ENCODE data around the gene TBXA2R. TPM values are rescaled to one million over a fixed set of nuclear protein-coding genes. Genes with fewer than 3 reads are reported as not detected.
A peak's percentile ranks its signal among the peaks of the same experiment; 100 is the strongest.

Gene TBXA2R
- total and polyA plus RNA-seq, 2 experiments from 2014 or later: 0.42 to 0.73 TPM

GRCh38 chr19:3642987-3643673, 36.5 kb upstream of the TBXA2R start:
- H3K9me3 Mint-ChIP-seq: no peaks in the 10 kb centered on the region
- no peak overlapping the region for H2AFZ ChIP-seq
- no peaks in the 10 kb centered on the region for H3F3A ChIP-seq (replicated peaks; ENCODE audit: low read depth)
- no peaks in the 10 kb centered on the region; the same call in 1 of the 2 replicates for H3K36me3 ChIP-seq (ENCODE audit: insufficient read depth)
- no peak overlapping the region for H3K4me2 ChIP-seq
- no peaks in the 10 kb centered on the region; the same call in 1 of the 2 replicates for H4K20me1 ChIP-seq (replicated peaks; ENCODE audit: insufficient read depth)
- no peaks in the 10 kb centered on the region for H3K4me1 Mint-ChIP-seq
- H3K9me2 ChIP-seq (ENCODE audit: insufficient read depth): no peaks in the 10 kb centered on the region
- H3K36me3 Mint-ChIP-seq (ENCODE audit: low read depth): peaks cover 13% of the 10 kb centered on the region
- ATAC-seq: peak; percentile 76
- H3K27ac ChIP-seq (ENCODE audit: low read depth): no peak overlapping the region
- H3K4me3 Mint-ChIP-seq: no peak overlapping the region
- H3K4me3 ChIP-seq: no peak overlapping the region
- H3K4me1 ChIP-seq (ENCODE audit: insufficient read depth): no peaks in the 10 kb centered on the region
- no peak for TF ChIP-seq CTCF (conservative IDR thresholded peaks at IDR 0.05; ENCODE audit: low read depth in 2 of 2)
- TF ChIP-seq JUNB (IDR thresholded peaks at IDR 0.05; ENCODE audit: unreplicated experiment): no peak
- TF ChIP-seq STAT1 (IDR thresholded peaks at IDR 0.05; ENCODE audit: unreplicated experiment): no peak
- TF ChIP-seq, protein P1, sequence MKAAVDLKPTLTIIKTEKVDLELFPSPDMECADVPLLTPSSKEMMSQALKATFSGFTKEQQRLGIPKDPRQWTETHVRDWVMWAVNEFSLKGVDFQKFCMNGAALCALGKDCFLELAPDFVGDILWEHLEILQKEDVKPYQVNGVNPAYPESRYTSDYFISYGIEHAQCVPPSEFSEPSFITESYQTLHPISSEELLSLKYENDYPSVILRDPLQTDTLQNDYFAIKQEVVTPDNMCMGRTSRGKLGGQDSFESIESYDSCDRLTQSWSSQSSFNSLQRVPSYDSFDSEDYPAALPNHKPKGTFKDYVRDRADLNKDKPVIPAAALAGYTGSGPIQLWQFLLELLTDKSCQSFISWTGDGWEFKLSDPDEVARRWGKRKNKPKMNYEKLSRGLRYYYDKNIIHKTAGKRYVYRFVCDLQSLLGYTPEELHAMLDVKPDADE (IDR thresholded peaks at IDR 0.05): no peak
- no peak for TF ChIP-seq NANOG (IDR thresholded peaks at IDR 0.05; ENCODE audit: borderline replicate concordance)
- H3K79me2 ChIP-seq (replicated peaks; ENCODE audit: insufficient read depth): no peaks in the 10 kb centered on the region
- no peak overlapping the region for H3K27ac Mint-ChIP-seq
- peaks cover 1% of the 10 kb centered on the region for H3K27me3 Mint-ChIP-seq (ENCODE audit: insufficient read depth, low read depth, poor library complexity)
- DNase-seq (ENCODE audit: low spot score): peak; percentile 58
- H3K27me3 ChIP-seq (ENCODE audit: insufficient read depth): no peaks in the 10 kb centered on the region

DNA sequence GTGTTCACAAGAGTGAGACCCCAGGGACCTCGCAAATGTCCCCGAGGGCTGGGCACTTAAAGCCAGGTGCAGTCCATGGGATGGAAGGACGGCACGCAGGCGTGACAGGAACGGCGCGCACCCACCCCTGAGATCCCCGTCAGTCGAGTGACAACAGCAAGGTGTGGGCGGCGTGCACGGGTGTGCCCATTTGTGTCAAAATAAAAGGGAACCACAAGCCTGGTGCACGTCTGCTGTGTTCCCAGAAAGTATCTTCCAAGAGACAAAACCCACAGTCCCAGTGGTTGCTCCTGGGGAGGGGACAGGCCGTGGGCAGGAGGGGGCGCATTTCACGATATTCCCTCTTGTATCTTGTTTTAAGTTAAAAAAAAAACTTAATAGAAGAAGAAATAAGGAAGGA, 35.6 kb upstream of the TBXA2R start:
- Histone ChIP-seq H4K20me1 (replicated peaks; ENCODE audit: insufficient read depth) (no peaks in the 10 kb centered on the region; the same call in 1 of the 2 replicates), H3K36me3 (ENCODE audit: insufficient read depth) (no peaks in the 10 kb centered on the region; the same call in 1 of the 2 replicates), H3F3A (replicated peaks; ENCODE audit: low read depth) (no peaks in the 10 kb centered on the region), H3K4me3 (no peak overlapping the region), H3K4me2 (no peak overlapping the region), H3K9me2 (ENCODE audit: insufficient read depth) (no peaks in the 10 kb centered on the region), H3K79me2 (replicated peaks; ENCODE audit: insufficient read depth) (no peaks in the 10 kb centered on the region), H3K27me3 (ENCODE audit: insufficient read depth) (no peaks in the 10 kb centered on the region), H3K27ac (ENCODE audit: low read depth) (no peak overlapping the region), H3K4me1 (ENCODE audit: insufficient read depth) (no peaks in the 10 kb centered on the region), H2AFZ (no peak overlapping the region)
- peaks cover 13% of the 10 kb centered on the region for H3K36me3 Mint-ChIP-seq (ENCODE audit: low read depth)
- DNase-seq (ENCODE audit: low spot score): no peak
- no peaks in the 10 kb centered on the region for H3K4me1 Mint-ChIP-seq
- no peaks in the 10 kb centered on the region for H3K27me3 Mint-ChIP-seq (ENCODE audit: insufficient read depth, low read depth, poor library complexity)
- no peak for ATAC-seq
- no peaks in the 10 kb centered on the region for H3K9me3 Mint-ChIP-seq
- H3K4me3 Mint-ChIP-seq: no peak overlapping the region; the same call in 2 of the 3 replicates
- no peak overlapping the region for H3K27ac Mint-ChIP-seq
- TF ChIP-seq, protein P1 (IDR thresholded peaks at IDR 0.05): no peak
- TF ChIP-seq CREB1 (CRISPR knock-in tag; IDR thresholded peaks at IDR 0.05; ENCODE audit: low read depth) (no peak), STAT1 (IDR thresholded peaks at IDR 0.05; ENCODE audit: unreplicated experiment) (no peak)

Data from GM23338 (cell line).